Measurements from ENCODE around the gene CDKL5.

GRCh38 chrX:18448416-18448815 lies 23.0 kb downstream of the CDKL5 start:
- TF ChIP-seq POLR2A (IDR thresholded peaks at IDR 0.05; ENCODE audit: low read length) (no peak), GATA1 (IDR thresholded peaks at IDR 0.05; ENCODE audit: low read depth, low read length) (no peak)
